Tibial nerve (tissue), 4 donors: Measurements from ENCODE around the gene DGKQ. TPM values are rescaled to one million over a fixed set of nuclear protein-coding genes. Genes with fewer than 3 reads are reported as not detected.
"Not testable (repeated sequence)": the region's sequence is repeated elsewhere in the genome, so short reads cannot be mapped to it uniquely, and the experiment has no call there.

Experiments
- DNase-seq, 2 donors: peaks; one replicate each; pipeline ENCODE4 v3.0.0-alpha.2; 2019; ENCODE audit warnings: low spot score in 2 of 2
- H3K27ac ChIP-seq, 4 donors: fragments of 200-600 bp; sonication (generic) in 3 of 4; one replicate each; pipeline ENCODE4 v1.5.1; 2017 to 2019; ENCODE audit warnings: mild to moderate bottlenecking in 1 of 4
- H3K27me3 ChIP-seq, 2 donors: fragments of 200-600 bp; sonication (generic) in 1 of 2; one replicate each; pipeline versions ENCODE4 v1.5.1 to v1.6.0; 2017 to 2019
- H3K36me3 ChIP-seq, 3 donors: fragments of 200-600 bp; sonication (generic); one replicate each; pipeline ENCODE4 v1.5.1; 2018 to 2019
- H3K4me1 ChIP-seq, 4 donors: fragments of 200-600 bp; sonication (generic) in 3 of 4; one replicate each; pipeline ENCODE4 v1.5.1; 2017 to 2019
- H3K4me3 ChIP-seq, 4 donors: fragments of 200-600 bp; sonication (generic) in 3 of 4; one replicate each; pipeline ENCODE4 v1.5.1; 2017 to 2019; ENCODE audit warnings: mild to moderate bottlenecking in 1 of 4, moderate library complexity in 1 of 4
- H3K9me3 ChIP-seq, 4 donors: fragments of 200-600 bp; sonication (generic) in 3 of 4; one replicate each; pipeline ENCODE4 v1.5.1; 2017 to 2019
- CTCF ChIP-seq, 5 experiments: fragments of 200-600 bp in 3 of 5; fragments of 450-650 bp in 2 of 5; sonication (generic) in 3 of 5; IDR thresholded peaks; one replicate each; pipeline ENCODE4 v1.5.1; 2016 to 2019; ENCODE audit warnings: antibody characterized with exemption in 5 of 5, mild to moderate bottlenecking in 3 of 5, moderate library complexity in 2 of 5
- EP300 ChIP-seq, 2 donors: sonication (generic); formaldehyde crosslinking; IDR thresholded peaks; one replicate each; pipeline ENCODE4 v1.6.1; 2017; ENCODE audit warnings: antibody characterized with exemption in 2 of 2, mild to moderate bottlenecking in 1 of 2
- POLR2A ChIP-seq, 2 donors: fragments of 450-650 bp; IDR thresholded peaks; one replicate each; pipeline ENCODE4 v1.6.1; 2017; ENCODE audit warnings: antibody characterized with exemption in 2 of 2, mild to moderate bottlenecking in 2 of 2, moderate library complexity in 2 of 2
- WGBS, 2 donors: methylation state at CpG; one replicate each; pipeline ENCODE4 v1.1.5; 2018; 5-methylcytosine and 5-hydroxymethylcytosine counted together
- total RNA-seq, 4 donors: library from RNA; depleted of rRNA; stranded (reverse); fragments of >200 nt; gene quantifications; one replicate each; pipeline ENCODE4 v1.1.0, GENCODE V29; 2016

Gene DGKQ
- total RNA-seq, 4 donors from 2014 or later = 9.0 to 23.4 (median 13.6) TPM

DNA sequence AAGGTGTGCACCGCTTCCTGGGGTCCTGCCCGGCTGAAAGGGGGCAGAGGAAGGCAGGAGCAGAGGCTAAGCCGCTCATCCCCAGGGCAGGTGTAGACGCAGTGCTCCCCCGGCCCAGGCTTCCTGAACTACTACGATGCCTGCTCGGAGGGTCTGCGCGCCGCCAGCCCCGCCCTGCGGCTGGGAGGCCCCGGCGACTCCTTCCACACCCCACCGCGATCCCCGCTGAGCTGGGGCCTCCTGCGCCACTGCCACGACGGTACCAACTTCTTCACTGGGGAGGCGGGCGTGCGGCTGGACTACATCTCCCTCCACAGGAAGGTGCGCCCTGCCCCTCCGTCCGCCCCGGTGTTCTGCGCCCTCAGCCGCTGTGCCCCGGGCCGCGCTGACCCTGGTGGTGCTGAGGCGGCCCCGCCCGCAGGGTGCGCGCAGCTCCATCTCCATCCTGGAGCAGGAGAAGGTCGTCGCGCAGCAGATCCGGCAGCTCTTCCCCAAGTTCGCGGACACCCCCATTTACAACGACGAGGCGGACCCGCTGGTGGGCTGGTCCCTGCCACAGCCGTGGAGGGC lies 28.3 kb upstream of the DGKQ start:
- WGBS, 2 donors = 20 to 47% methylated on average over 26 to 32 of the region's 48 CpGs
- no peak overlapping the region for H3K4me3 ChIP-seq
- H3K27me3 ChIP-seq = peaks cover 0 to 76% of the 10 kb centered on the region in 2 donors

DNA sequence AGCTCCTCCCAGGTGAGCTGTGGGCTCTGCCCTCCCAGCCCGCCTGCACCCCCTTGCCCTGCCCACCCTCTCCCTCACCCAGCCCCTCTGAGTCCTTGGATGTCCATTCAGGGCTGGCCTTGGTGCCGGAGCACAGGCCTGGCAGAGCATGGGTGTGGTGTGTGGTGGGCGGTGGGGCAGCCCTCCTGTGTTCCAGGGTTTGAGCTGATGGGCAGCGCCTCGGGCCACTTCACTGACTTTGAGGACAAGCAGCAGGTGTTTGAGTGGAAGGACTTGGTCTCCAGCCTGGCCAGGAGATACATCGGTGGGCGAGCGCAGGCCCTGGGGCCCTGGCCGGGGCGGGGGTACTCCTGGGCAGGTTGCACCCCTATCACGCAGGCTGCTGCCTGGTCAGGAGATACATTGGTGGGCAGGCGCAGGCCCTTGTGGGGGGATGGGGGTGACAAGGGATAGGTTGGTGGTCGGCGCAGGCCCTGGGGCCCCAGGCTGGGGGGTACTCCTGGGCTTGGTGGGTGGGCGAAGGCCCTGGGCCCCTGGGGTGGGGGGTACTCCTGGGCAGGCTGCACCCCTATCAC lies 27.4 kb upstream of the DGKQ start:
- Histone ChIP-seq H3K4me1 (peaks cover 0 to 45% (median 18%) of the 10 kb centered on the region in 4 donors), H3K9me3 (no peaks in the 10 kb centered on the region), H3K4me3 (no peak overlapping the region), H3K27me3 (peaks cover 0 to 75% of the 10 kb centered on the region in 2 donors), H3K36me3 (peaks cover 0 to 7% (median 0%) of the 10 kb centered on the region in 3 donors), H3K27ac (no peak overlapping the region)
- no peak for DNase-seq
- 92 to 98% methylated on average over 12 to 14 of the region's 15 CpGs for WGBS, 2 donors
- TF ChIP-seq EP300 (IDR thresholded peaks at IDR 0.05) (no peak), POLR2A (IDR thresholded peaks at IDR 0.05) (no peak), CTCF (IDR thresholded peaks at IDR 0.05) (no peak)

More for the DNA sequence above, 28.3 kb upstream of the DGKQ start:
- Histone ChIP-seq H3K36me3 (peaks cover 0 to 7% (median 0%) of the 10 kb centered on the region in 3 donors), H3K4me1 (peaks cover 0 to 43% (median 16%) of the 10 kb centered on the region in 4 donors), H3K27ac (no peak overlapping the region), H3K9me3 (no peaks in the 10 kb centered on the region)
- TF ChIP-seq EP300 (IDR thresholded peaks at IDR 0.05) (no peak), POLR2A (IDR thresholded peaks at IDR 0.05) (no peak), CTCF (IDR thresholded peaks at IDR 0.05) (no peak)
- no peak for DNase-seq

DNA sequence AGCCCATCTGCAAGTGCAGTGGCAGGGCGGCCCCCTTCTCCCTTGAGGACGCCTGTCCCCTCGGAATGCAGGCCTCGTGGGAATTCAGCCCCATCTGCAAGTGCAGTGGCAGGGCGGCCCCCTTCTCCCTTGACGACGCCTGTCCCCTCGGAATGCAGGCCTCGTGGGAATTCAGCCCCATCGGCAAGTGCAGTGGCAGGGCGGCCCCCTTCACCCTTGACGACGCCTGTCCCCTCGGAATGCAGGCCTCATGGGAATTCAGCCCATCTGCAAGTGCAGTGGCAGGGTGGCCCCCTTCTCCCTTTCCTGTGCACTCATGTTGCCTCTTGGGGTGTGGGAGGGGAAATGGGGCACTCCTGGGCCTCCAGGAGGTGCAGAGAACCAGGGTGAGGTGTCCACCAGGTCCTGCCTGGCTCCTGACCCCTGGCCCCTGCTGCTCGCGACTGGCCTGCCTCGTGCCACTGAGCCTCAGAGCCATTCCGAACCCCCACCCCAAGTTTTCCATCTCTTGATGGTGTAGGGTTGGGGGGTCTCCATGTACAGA lies 26.6 kb upstream of the DGKQ start:
- H3K27me3 ChIP-seq = peaks cover 0 to 70% of the 10 kb centered on the region in 2 donors
- H3K4me1 ChIP-seq = peaks cover 0 to 45% (median 18%) of the 10 kb centered on the region in 4 donors
- no peaks in the 10 kb centered on the region for H3K9me3 ChIP-seq
- 66 to 72% methylated on average over 6 to 18 of the region's 18 CpGs for WGBS, 2 donors
- peaks cover 0 to 7% (median 0%) of the 10 kb centered on the region in 3 donors for H3K36me3 ChIP-seq
- H3K27ac ChIP-seq = no peak overlapping the region
- no peak overlapping the region for H3K4me3 ChIP-seq
- DNase-seq = no peak
- TF ChIP-seq EP300 (IDR thresholded peaks at IDR 0.05) (no peak), CTCF (IDR thresholded peaks at IDR 0.05) (no peak), POLR2A (IDR thresholded peaks at IDR 0.05) (no peak)

- H3K9me3 ChIP-seq, H3K36me3 ChIP-seq, H3K27ac ChIP-seq, DNase-seq, H3K4me3 ChIP-seq: not testable (repeated sequence)
- Histone ChIP-seq H3K4me1 (peaks cover 0 to 45% (median 18%) of the 10 kb centered on the region in 4 donors), H3K27me3 (peaks cover 0 to 66% of the 10 kb centered on the region in 2 donors)
- 51 to 56% methylated on average over 13 to 19 of the region's 21 CpGs for WGBS, 2 donors
Measured at GRCh38 chr4:999240-999863, 26.0 kb upstream of the DGKQ start.

DNA sequence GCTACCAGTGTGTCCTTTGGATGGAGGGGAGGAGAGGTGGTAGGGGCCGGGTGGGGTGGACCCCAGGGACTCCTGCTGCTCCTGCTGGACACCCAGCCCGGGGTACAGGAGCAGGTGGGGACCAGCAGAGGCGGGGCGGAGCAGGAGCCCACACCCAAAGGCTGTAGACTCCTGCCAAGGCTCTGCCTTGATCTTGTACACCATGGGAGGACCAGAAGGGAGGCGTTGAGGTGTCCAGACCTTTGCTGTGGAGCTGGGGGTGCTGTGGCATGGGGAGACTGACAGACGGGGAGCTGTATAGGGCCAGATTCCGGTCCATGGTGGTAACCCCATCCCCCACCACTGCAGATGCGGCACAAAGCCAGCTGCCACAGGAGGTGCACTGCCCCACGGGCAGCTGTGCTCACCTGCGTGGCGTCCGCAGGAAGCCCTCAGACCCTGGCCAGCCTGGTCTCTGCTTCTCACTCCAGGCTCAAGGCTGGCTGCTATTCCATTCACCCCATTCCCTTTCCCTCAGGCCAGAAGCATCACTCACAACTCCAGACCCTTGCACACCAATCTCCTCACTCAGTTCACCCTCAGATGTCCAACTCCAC lies 24.8 kb upstream of the DGKQ start:
- H3K9me3 ChIP-seq = no peaks in the 10 kb centered on the region

More for the DNA sequence above, 24.8 kb upstream of the DGKQ start:
- no peak overlapping the region for H3K27ac ChIP-seq
- H3K27me3 ChIP-seq = peaks cover 0 to 54% of the 10 kb centered on the region in 2 donors
- peaks cover 0 to 40% (median 18%) of the 10 kb centered on the region in 4 donors for H3K4me1 ChIP-seq
- no peak overlapping the region for H3K4me3 ChIP-seq
- no peak for TF ChIP-seq CTCF (IDR thresholded peaks at IDR 0.05)
- no peak for TF ChIP-seq EP300 (IDR thresholded peaks at IDR 0.05)
- TF ChIP-seq POLR2A (IDR thresholded peaks at IDR 0.05) = no peak
- H3K36me3 ChIP-seq = no peaks in the 10 kb centered on the region
- no peak for DNase-seq
- WGBS, 2 donors = 60 to 76% methylated on average over 5 to 12 of the region's 12 CpGs
